K562 (cell line): ENCODE data around the gene MRPS5. TPM values are rescaled to one million over a fixed set of nuclear protein-coding genes. Genes with fewer than 3 reads are reported as not detected.

Experiments
- ATAC-seq: fragments of 200-7000 bp; cut with Tn5 transposase; 3 replicates; pipeline ENCODE4 v1.9.1; 2020; ENCODE audit warnings: moderate library complexity
- BruUV-seq: library from RNA; stranded (reverse); fragments of 400-500 nt; replicated peaks from 2 replicates; lab custom pipeline; 2021; lab: Mats Ljungman, UMichigan
- CTCF ChIA-PET: fragments of 300-600 bp; formaldehyde crosslinking; extraction: SDS; loops from one replicate; lab custom pipeline; 2021; ENCODE audit warnings: low intra/inter-chr PET ratio; lab: Yijun Ruan, JAX
- POLR2A ChIA-PET: fragments of 300-600, 350-650 bp; sonication (Branson Sonifier 250); formaldehyde crosslinking; extraction: SDS; loops from one replicate; lab custom pipeline; 2021; ENCODE audit warnings: antibody characterized with exemption, inconsistent platforms; lab: Yijun Ruan, JAX
- DNase-seq, 4 experiments: peaks; one replicate each; pipeline versions ENCODE4 v3.0.0 to v3.0.0-alpha.2; 2011 to 2018; ENCODE audit warnings: low spot score in 3 of 4, mixed read lengths in 3 of 4; ENCODE audit errors: extremely low read depth in 1 of 4
- FAIRE-seq: peaks from 2 replicates; lab custom pipeline; 2011; peaks lifted over from hg19 to GRCh38; lab: Jason Lieb, UNC
- H2AFZ ChIP-seq: 2 replicates; pipeline ENCODE4 v1.6.0; 2011; ENCODE audit warnings: low read depth, low read length, control low read depth, inconsistent platforms
- H3K27ac ChIP-seq: fragments of 200-600 bp; 3 replicates; pipeline ENCODE4 v1.8.0; 2011; ENCODE audit warnings: low read depth, mild to moderate bottlenecking, control low read depth, inconsistent platforms, low read length, moderate library complexity, mixed read lengths; ENCODE audit errors: extremely low read depth
- H3K27me3 ChIP-seq, 2 experiments: fragments of 300-600 bp in 1 of 2; 2 replicates in 1 of 2; 3 replicates in 1 of 2; pipeline versions ENCODE4 v1.6.0 to v1.8.0; 2011; ENCODE audit warnings: inconsistent platforms in 2 of 2, low read length in 2 of 2, mild to moderate bottlenecking in 1 of 2, mixed read lengths in 1 of 2, moderate library complexity in 1 of 2; ENCODE audit not compliant: control insufficient read depth in 2 of 2, insufficient read depth in 2 of 2
- H3K36me3 ChIP-seq: fragments of 300-600 bp; 3 replicates; pipeline ENCODE4 v1.8.0; 2011; ENCODE audit warnings: mild to moderate bottlenecking, low read length, inconsistent platforms; ENCODE audit not compliant: control insufficient read depth, insufficient read depth
- H3K4me1 ChIP-seq, 2 experiments: fragments of 200-600 bp in 1 of 2; replicated peaks in 1 of 2; 2 replicates in 1 of 2; 3 replicates in 1 of 2; pipeline versions ENCODE4 v1.5.1 to v1.8.0; 2011; ENCODE audit warnings: inconsistent platforms in 2 of 2, low read length in 2 of 2, mild to moderate bottlenecking in 1 of 2, mixed read lengths in 1 of 2, moderate library complexity in 1 of 2; ENCODE audit not compliant: control insufficient read depth in 2 of 2, insufficient read depth in 2 of 2
- H3K4me2 ChIP-seq: 2 replicates; pipeline ENCODE4 v1.6.1; 2011; ENCODE audit warnings: low read length, control low read depth, inconsistent platforms, mixed read lengths; ENCODE audit not compliant: insufficient read depth
- H3K4me3 ChIP-seq: fragments of 200-600 bp; sonication (generic), shearing (Covaris generic); 2 replicates; pipeline ENCODE4 v1.5.1; 2016; ENCODE audit warnings: control low read depth, inconsistent platforms
- H3K79me2 ChIP-seq: fragments of 200-600 bp; 3 replicates; pipeline ENCODE4 v1.8.0; 2011; ENCODE audit warnings: low read length, inconsistent platforms; ENCODE audit not compliant: control insufficient read depth, insufficient read depth
- H3K9ac ChIP-seq, 2 experiments: 2 replicates each; pipeline versions ENCODE4 v1.6.0 to v1.6.1; 2011; ENCODE audit warnings: low read depth in 2 of 2, low read length in 2 of 2, control low read depth in 1 of 2, inconsistent platforms in 1 of 2, mild to moderate bottlenecking in 1 of 2, mixed read lengths in 1 of 2; ENCODE audit not compliant: insufficient read depth in 1 of 2
- H3K9me1 ChIP-seq: one replicate; pipeline ENCODE4 v1.6.0; 2011; ENCODE audit warnings: inconsistent platforms, mild to moderate bottlenecking, low read length, moderate library complexity; ENCODE audit not compliant: control insufficient read depth, insufficient read depth
- H3K9me3 ChIP-seq: replicated peaks from 2 replicates; pipeline ENCODE4 v1.5.1; 2011; ENCODE audit warnings: low read depth, low read length, inconsistent platforms; ENCODE audit not compliant: control insufficient read depth, insufficient read depth
- H4K20me1 ChIP-seq: replicated peaks from 2 replicates; pipeline ENCODE4 v1.6.1; 2011; ENCODE audit warnings: low read length, inconsistent platforms, mixed read lengths; ENCODE audit not compliant: control insufficient read depth, insufficient read depth
- CBFA2T2 ChIP-seq: fragments of 450-650 bp; conservative IDR thresholded peaks from 2 replicates; pipeline ENCODE4 v1.6.1; 2017; ENCODE audit warnings: mild to moderate bottlenecking
- CBFB ChIP-seq: sonication (generic); formaldehyde crosslinking; IDR thresholded peaks from 2 replicates; pipeline ENCODE4 v1.4.0; 2020; ENCODE audit warnings: mild to moderate bottlenecking, missing genetic modification reagents
- CHCHD3 ChIP-seq: fragments of 250-450 bp; sonication (Bioruptor Pico); IDR thresholded peaks from 2 replicates; pipeline ENCODE4 v2.1.2; 2022; ENCODE audit warnings: mild to moderate bottlenecking
- DNMT1 ChIP-seq: fragments of 450-650 bp; IDR thresholded peaks from 2 replicates; pipeline ENCODE4 v1.6.1; 2016; ENCODE audit warnings: antibody characterized with exemption, mild to moderate bottlenecking
- ELK3 ChIP-seq: fragments of 450-650 bp; formaldehyde crosslinking; IDR thresholded peaks from 2 replicates; pipeline ENCODE4 v1.4.0; 2020; ENCODE audit warnings: mild to moderate bottlenecking
- GATAD2B ChIP-seq: fragments of 450-650 bp; IDR thresholded peaks from 2 replicates; pipeline ENCODE4 v1.6.1; 2017; ENCODE audit warnings: mild to moderate bottlenecking, borderline replicate concordance
- HDAC1 ChIP-seq, 2 experiments: fragments of 450-650 bp; IDR thresholded peaks; 2 replicates each; pipeline ENCODE4 v1.6.1; 2016 to 2017; ENCODE audit warnings: inconsistent platforms in 1 of 2, mild to moderate bottlenecking in 1 of 2, moderate library complexity in 1 of 2
- MTA1 ChIP-seq: fragments of 450-650 bp; IDR thresholded peaks from 2 replicates; pipeline ENCODE4 v1.6.1; 2017; ENCODE audit warnings: borderline replicate concordance
- RBM25 ChIP-seq: fragments of 200-400 bp; formaldehyde crosslinking; IDR thresholded peaks from 2 replicates; pipeline ENCODE4 v1.6.1; 2018; ENCODE audit warnings: low read length, low read depth, moderate library complexity; ENCODE audit not compliant: severe bottlenecking
- SMAD2 ChIP-seq: fragments of 150-350 bp; IDR thresholded peaks from 2 replicates; pipeline ENCODE4 v1.6.1; 2014; ENCODE audit warnings: low read depth, mild to moderate bottlenecking, low read length
- SMAD4 ChIP-seq: fragments of 250-450 bp; sonication (Bioruptor Pico); conservative IDR thresholded peaks from 2 replicates; pipeline ENCODE4 v1.8.0; 2021; ENCODE audit warnings: inconsistent platforms, mild to moderate bottlenecking, moderate library complexity
- TFE3 ChIP-seq: fragments of 450-650 bp; formaldehyde crosslinking; IDR thresholded peaks from 2 replicates; pipeline ENCODE4 v1.4.0; 2020; ENCODE audit warnings: mild to moderate bottlenecking, mixed read lengths
- ZNF121 ChIP-seq: sonication (generic); formaldehyde crosslinking; conservative IDR thresholded peaks from 2 replicates; pipeline ENCODE4 v1.8.0; 2022; ENCODE audit warnings: missing genetic modification reagents
- ZNF184 ChIP-seq: sonication (generic); formaldehyde crosslinking; IDR thresholded peaks from 2 replicates; pipeline ENCODE4 v1.5.0; 2020; ENCODE audit warnings: missing genetic modification reagents
- WGBS: fragments of 100-300 bp; shearing (Covaris generic); methylation state at CpG from one replicate; pipeline ENCODE4 v1.1.6; 2016; ENCODE audit warnings: low coverage, mixed read lengths; ENCODE audit not compliant: insufficient coverage; ENCODE audit errors: missing lambda C conversion rate; 5-methylcytosine and 5-hydroxymethylcytosine counted together
- in situ Hi-C: fragments of 300-500 bp; cut with MboI; formaldehyde crosslinking; loops from 4 replicates; pipeline ENCODE4 v1.15.0; 2018; ENCODE audit warnings: inconsistent platforms, mixed read lengths
- intact Hi-C: fragments of 100-400 bp; cut with micrococcal nuclease; formaldehyde crosslinking; loops from 2 replicates; pipeline ENCODE4 v1.14.2; 2022
- polyA plus RNA-seq, 8 experiments: library from polyadenylated mRNA; depleted of rRNA in 4 of 8; stranded (reverse) in 5 of 8; unstranded in 3 of 8; fragments of >200 nt; fragmentation: Nextera tagmentation in 2 of 8; fragmentation: Illumina TruSeq in 1 of 8; extraction: Ambion mirVana in 2 of 8; extraction: Trizol in 1 of 8; gene quantifications; 2 replicates each; pipeline versions ENCODE4 v1.2.1 to v1.2.3, GENCODE V29; 2011 to 2014; ENCODE audit warnings: inconsistent platforms in 1 of 8, missing spikeins in 1 of 8
- total RNA-seq, 7 experiments: library from RNA; depleted of rRNA in 6 of 7; stranded (reverse); fragments of >200 nt in 6 of 7; fragmentation: Illumina TruSeq in 2 of 7; extraction: Trizol in 2 of 7; gene quantifications; 2 replicates each; pipeline versions ENCODE4 v1.2.1 to v1.2.3, GENCODE V29; 2011 to 2021; ENCODE audit warnings: low replicate concordance in 1 of 7

Gene MRPS5
- total and polyA plus RNA-seq, 9 of the 15 experiments (the other 6 are each of a cell fraction or from before 2014, with no cell fraction given), result 85.0 to 162 (median 118) TPM

- Histone ChIP-seq H3K9me3 (no peaks in the 10 kb centered on the region), H3K4me1 (no peaks in the 10 kb centered on the region), H3K9ac (no peak overlapping the region), H3K79me2 (peaks cover 8% of the 10 kb centered on the region; the same call in 2 of the 3 replicates), H3K36me3 (peaks cover 93% of the 10 kb centered on the region), H3K27me3 (no peaks in the 10 kb centered on the region), H2AFZ (no peak overlapping the region), H3K4me2 (no peak overlapping the region), H3K27ac (no peak overlapping the region), H3K9me1 (no peaks in the 10 kb centered on the region), H3K4me3 (no peak overlapping the region), H4K20me1 (no peaks in the 10 kb centered on the region; the same call in 1 of the 2 replicates)
- DNase-seq, result no peak
- ATAC-seq, result no peak
- ChIA-PET POLR2A (no interaction called here), CTCF (no interaction called here)
- FAIRE-seq, result peak; percentile 54
- no TSS peak for BruUV-seq
- TF ChIP-seq ZNF121 (CRISPR knock-in tag), result peak; percentile 68
- TF ChIP-seq SMAD4 (CRISPR knock-in tag), result no peak
- TF ChIP-seq RBM25, result peak; percentile 40
- in situ Hi-C loops (no loop called here), intact Hi-C loops (no loop called here)
These were observed 11.2 kb downstream of the MRPS5 start for GRCh38 chr2:95110395-95110794.

GRCh38 chr2:95109260-95109659 is 12.3 kb downstream of the MRPS5 start:
- 98% methylated on average over 6 of the region's 6 CpGs for WGBS
- H4K20me1 ChIP-seq, result no peaks in the 10 kb centered on the region; the same call in 1 of the 2 replicates
- no peaks in the 10 kb centered on the region for H3K9me1 ChIP-seq
- no TSS peak for BruUV-seq
- intact Hi-C loops (no loop called here), in situ Hi-C loops (no loop called here)
- H3K4me3 ChIP-seq, result no peak overlapping the region
- peaks cover 92% of the 10 kb centered on the region for H3K36me3 ChIP-seq
- DNase-seq (no peak), ATAC-seq (no peak), FAIRE-seq (no peak)
- no peak overlapping the region for H3K4me2 ChIP-seq
- H3K9ac ChIP-seq, result no peak overlapping the region
- H3K79me2 ChIP-seq, result peaks cover 3% of the 10 kb centered on the region; the same call in 1 of the 3 replicates
- ChIA-PET CTCF (no interaction called here), POLR2A (no interaction called here)
- H3K9me3 ChIP-seq, result no peaks in the 10 kb centered on the region
- H3K4me1 ChIP-seq, result no peaks in the 10 kb centered on the region
- no peak overlapping the region for H2AFZ ChIP-seq
- no peaks in the 10 kb centered on the region for H3K27me3 ChIP-seq
- no peak overlapping the region for H3K27ac ChIP-seq
- TF ChIP-seq MTA1 (no peak), TFE3 (CRISPR knock-in tag) (no peak), CHCHD3 (CRISPR knock-in tag) (no peak), CBFA2T2 (no peak), SMAD2 (no peak), GATAD2B (no peak), ZNF184 (no peak), CBFB (CRISPR knock-in tag) (no peak), HDAC1 (IDR thresholded peaks at IDR 0.05) (no peak), ELK3 (no peak), DNMT1 (no peak)
